Epidermal melanocyte (primary cell): ENCODE measurements around the gene FBXL7.
"Not testable (repeated sequence)": the region's sequence is repeated elsewhere in the genome, so short reads cannot be mapped to it uniquely, and the experiment has no call there.

Source experiments
- DNase-seq: peaks from one replicate; pipeline ENCODE4 v3.0.0; 2011; ENCODE audit warnings: low spot score; ENCODE audit not compliant: insufficient read length

FBXL7 gene

GRCh38 chr5:15803280-15803679, 303.3 kb downstream of the FBXL7 start:
- DNase-seq, result no peak

- no peak for DNase-seq
Observed at GRCh38 chr5:15806613-15807012, 306.6 kb downstream of the FBXL7 start.

- no peak for DNase-seq
Observed at GRCh38 chr5:15807248-15807647, 307.3 kb downstream of the FBXL7 start.

- no peak for DNase-seq
Observed at GRCh38 chr5:15807871-15808270, 307.9 kb downstream of the FBXL7 start.

GRCh38 chr5:15808577-15808976, 308.6 kb downstream of the FBXL7 start:
- no peak for DNase-seq

GRCh38 chr5:15819617-15820016, 319.6 kb downstream of the FBXL7 start:
- DNase-seq, result no peak

GRCh38 chr5:15821506-15821905, 321.5 kb downstream of the FBXL7 start:
- DNase-seq, result no peak

GRCh38 chr5:15823398-15823797, 323.4 kb downstream of the FBXL7 start:
- no peak for DNase-seq

- no peak for DNase-seq
Observed at GRCh38 chr5:15827741-15828140, 327.8 kb downstream of the FBXL7 start.

GRCh38 chr5:15831408-15831807, 331.4 kb downstream of the FBXL7 start:
- no peak for DNase-seq

GRCh38 chr5:15833365-15833764, 333.4 kb downstream of the FBXL7 start:
- no peak for DNase-seq

- DNase-seq, result no peak
Observed at GRCh38 chr5:15834596-15835245, 334.7 kb downstream of the FBXL7 start.

GRCh38 chr5:15835514-15835913, 335.5 kb downstream of the FBXL7 start:
- DNase-seq, result no peak

- DNase-seq, result no peak
Observed at GRCh38 chr5:15837551-15838289, 337.7 kb downstream of the FBXL7 start.

- DNase-seq, result no peak
Observed at GRCh38 chr5:15844253-15844652, 344.3 kb downstream of the FBXL7 start.

GRCh38 chr5:15844871-15845270, 344.9 kb downstream of the FBXL7 start:
- DNase-seq, result no peak

GRCh38 chr5:15850536-15850935, 350.6 kb downstream of the FBXL7 start:
- no peak for DNase-seq

GRCh38 chr5:15850939-15851341, 351.0 kb downstream of the FBXL7 start:
- DNase-seq, result no peak

GRCh38 chr5:15852217-15852616, 352.2 kb downstream of the FBXL7 start:
- no peak for DNase-seq

- DNase-seq, result no peak
Observed at GRCh38 chr5:15852949-15853348, 353.0 kb downstream of the FBXL7 start.

- DNase-seq, result no peak
Observed at GRCh38 chr5:15858326-15858725, 358.3 kb downstream of the FBXL7 start.

GRCh38 chr5:15864536-15865215, 364.7 kb downstream of the FBXL7 start:
- no peak for DNase-seq

GRCh38 chr5:15872259-15872658, 372.3 kb downstream of the FBXL7 start:
- DNase-seq, result not testable (repeated sequence)
